Stromal cell of bone marrow (primary cell): ENCODE measurements around the gene PRR5L.

Experiments
- DNase-seq: peaks from one replicate; pipeline ENCODE4 v3.0.0-alpha.2; 2012; ENCODE audit warnings: low read depth

Gene PRR5L

DNA sequence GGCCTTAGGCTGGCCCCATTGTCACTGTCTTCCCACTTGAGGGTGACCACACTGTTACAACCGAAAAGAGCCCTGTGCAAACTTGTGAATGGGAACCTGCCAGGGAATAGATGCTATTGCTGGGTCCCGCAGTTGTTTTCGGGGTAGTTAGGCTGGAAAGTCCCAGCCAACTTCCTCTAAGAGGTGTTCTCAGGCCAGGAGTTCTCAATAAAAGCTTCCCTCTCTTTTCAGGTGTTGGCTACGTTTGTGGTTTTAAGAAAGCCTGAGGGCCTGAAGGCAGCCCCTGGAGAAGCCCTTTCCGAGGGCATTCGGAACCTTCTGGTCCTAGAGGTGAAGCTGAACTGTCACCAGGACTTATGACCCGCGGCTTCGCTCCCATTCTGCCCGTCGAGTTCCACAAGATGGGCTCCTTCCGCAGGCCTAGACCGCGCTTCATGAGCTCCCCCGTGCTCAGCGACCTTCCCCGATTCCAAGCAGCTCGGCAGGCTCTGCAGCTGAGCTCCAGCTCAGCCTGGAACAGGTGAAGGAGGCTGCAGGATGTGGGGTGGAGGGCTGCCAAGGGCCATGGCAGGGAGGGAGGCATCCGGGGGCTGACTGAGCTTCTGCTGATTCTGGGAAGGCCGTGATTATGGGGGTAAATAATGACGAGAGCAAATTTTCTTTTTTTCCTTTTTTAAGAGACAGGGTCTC, 104.8 kb downstream of the PRR5L start:
- DNase-seq: no peak

DNA sequence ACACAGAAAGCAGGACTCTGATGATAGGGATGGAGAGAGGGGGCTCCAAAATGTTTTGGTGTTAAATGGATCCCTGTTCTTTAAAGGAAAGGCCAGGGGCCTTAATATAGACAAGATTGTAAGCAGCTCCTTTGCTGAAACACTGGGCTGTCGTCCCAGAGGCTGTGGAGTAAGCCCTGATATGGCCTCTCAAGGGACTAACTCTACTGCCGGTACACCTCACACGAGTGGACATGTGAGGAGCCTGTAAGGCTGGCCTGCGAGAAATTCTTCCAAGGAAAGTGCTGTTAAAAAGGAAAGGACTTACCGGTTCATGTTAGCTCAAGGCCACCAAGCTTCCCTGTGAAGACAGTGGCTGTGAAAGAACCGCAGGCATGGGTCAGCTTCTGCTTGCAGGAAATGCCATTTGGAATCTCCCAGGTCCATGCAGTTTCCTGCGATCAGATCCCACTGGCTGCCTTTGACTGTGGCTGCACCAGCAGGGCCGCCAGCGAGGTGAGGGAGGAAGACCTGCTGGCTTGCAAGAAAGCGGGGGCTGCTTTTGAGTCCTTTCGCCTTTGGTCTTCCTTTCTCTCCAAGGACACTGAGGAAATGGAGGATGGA, 106.6 kb downstream of the PRR5L start:
- DNase-seq: no peak

DNA sequence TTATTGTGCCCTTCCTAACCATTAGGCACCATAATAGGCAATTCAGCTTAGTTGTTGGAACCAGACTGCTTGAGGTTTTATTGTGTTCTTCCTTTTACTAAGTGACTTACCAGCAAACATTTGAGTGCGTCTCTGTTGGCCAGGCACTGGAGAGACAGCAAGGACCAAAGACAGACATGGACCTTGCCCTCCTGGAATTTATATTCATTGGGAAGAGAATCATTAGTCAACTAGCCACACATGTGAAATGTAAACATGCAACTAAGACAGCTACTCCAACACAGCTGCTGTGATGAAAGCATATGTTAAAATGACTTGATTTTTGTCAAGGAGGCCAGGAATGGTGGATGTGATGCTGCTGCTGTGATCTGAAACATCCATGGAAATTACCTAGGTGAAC, 107.6 kb downstream of the PRR5L start:
- no peak for DNase-seq

DNA sequence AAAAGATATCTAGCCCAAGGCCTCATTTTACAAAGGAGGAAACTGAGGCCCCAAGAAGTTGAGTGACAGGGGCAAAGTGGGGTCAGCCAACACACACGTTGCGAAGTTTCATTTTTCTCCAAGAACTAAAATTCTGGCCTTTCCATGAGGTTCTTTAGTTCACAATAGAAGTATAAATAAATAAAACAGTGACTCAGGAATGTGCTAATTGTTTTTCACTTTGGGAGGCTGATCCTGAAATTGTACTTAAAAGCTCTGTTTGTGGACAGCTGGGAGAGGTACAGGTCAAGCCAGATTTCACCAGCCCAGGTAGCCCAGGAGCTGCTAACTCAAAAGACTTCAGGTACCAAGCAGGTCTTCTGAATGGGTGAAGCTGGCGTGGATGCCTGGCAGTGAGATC, 108.7 kb downstream of the PRR5L start:
- no peak for DNase-seq

DNA sequence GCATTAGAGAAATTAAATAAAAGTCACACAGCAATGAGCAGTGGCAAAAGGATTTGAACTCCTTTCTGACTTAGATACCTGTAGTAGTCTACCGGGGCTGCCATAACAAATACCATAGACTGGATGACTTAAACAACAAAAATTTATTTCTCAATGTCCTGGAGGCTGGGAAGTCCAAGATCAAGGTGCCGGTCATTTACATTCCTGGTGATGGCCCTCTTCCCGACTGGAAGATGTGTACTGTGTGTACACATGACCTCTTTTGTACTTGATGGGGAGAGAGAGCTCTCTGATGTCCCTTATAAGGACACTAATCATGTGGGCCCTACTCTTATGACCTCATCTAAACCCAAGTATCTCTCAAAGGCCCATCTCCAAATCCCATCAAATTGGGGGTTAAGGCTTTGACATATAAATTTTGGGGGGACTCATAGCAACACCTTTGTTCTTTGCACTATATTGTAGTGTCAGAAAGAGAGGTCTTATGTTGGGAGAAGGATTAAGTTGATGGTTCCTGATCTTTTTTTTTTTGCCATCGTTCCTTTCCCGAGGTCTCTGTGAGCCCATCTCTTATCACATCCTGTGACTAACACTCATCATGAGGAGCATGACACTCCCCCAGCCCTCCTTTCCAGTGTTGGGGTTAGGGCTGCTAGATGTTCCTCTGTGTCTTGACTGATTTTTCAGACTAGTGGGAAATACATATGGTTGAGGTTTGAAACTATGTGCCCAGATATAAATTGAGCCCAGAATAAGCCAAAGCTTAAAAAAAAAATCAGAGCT, 109.7 kb downstream of the PRR5L start:
- DNase-seq: no peak

DNA sequence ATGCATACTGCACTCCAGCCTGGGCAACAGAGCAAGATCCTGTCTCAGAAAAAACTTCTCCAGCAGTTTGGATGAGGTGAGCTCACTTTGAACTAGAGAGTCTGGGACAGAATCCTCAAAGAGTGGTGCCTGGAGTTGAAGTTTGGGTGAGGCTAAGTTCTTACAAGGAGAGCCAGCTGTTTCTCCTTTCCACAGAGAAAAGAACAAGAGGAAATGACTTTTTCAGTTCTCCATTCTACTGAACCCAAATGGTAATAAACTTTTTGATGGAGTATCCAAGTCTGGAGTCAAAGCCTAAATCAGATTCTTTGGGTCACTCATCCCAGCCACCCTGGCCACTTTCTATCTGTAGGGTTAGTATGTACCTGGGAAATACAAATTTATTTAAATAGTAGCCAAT, 111.3 kb downstream of the PRR5L start:
- DNase-seq: no peak

DNA sequence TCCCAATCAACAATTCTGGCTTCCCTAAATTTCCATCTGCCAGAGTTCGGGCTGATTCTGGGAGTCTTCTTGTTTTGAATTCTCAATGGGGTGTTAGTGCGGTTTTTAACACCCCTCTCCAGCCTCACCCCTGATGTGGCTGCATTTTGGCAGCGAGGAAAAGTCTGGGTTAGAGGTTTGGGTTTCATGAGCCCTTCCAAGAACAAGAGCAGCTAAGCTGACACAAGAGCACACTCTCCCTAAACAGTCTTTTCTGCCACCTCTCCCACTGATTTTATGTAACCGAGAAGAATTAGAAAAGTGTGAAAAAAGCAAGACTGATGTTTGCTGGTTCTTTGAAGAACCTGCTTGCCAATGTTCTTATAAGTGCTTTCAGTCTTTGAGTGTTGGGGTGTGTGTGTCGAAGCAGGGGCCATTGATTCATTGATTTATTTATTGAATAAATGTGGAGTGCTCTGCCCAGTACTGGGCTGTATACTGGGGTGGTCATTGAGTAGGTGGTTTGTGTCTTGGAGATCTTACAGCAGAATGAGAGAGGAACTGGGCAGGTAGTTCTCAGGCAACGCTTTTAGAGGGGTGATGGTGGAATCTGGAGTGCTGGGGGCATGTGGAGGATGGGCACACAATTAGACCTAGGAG, 112.5 kb downstream of the PRR5L start:
- DNase-seq: no peak

DNA sequence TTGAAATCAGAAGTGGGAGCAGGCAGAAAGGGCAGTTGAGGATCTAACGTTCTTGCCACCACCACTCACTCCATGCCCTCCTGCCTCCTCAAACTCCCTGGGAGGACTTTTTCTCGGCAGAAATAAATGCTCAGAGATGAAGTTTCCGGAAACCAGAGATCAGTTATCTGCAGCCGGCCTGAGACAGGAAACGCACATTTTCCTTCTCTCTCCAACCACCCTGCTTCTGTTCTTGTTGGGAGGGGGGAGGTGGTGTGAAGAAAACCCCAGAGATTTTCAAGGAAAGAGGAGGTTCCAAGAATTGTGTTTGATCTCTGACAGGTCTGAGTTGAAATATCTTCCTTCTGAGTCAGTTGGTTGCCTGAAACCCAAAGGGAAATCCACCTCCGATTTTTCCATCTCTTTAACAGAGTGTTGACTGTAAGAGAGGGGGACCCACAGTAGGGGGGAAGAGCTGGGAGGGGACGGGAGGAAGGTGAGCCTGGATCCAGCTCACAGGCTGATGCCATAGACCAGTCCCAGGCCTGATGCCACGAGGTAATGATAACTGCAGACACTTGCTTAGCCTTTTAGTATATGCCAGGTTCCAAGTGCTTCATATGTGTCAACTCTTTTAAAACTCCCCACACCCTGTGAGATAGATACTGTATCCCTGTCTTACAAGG, 113.2 kb downstream of the PRR5L start:
- DNase-seq: no peak

DNA sequence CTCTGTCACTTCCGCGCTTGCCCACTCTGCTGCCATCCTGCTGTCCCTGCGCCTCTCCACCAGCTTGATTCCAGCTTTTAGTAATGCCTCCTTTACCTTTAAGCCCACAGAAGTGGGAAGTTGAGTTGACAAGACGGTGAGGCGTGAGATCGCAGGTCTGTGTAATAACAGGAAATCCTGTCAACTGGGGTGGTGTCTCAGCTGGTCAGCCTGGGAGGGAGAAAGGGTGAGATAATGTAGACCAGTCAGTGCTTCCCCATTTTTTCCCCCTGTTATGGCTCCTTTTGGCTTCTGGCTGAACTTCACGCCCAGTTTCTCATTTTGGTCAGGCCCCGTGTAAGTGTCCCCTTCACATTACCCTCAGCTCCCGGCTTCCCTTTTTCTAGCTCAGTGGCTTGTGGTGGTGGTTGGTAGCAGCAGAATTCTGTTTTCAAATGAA, 115.1 kb downstream of the PRR5L start:
- no peak for DNase-seq

DNA sequence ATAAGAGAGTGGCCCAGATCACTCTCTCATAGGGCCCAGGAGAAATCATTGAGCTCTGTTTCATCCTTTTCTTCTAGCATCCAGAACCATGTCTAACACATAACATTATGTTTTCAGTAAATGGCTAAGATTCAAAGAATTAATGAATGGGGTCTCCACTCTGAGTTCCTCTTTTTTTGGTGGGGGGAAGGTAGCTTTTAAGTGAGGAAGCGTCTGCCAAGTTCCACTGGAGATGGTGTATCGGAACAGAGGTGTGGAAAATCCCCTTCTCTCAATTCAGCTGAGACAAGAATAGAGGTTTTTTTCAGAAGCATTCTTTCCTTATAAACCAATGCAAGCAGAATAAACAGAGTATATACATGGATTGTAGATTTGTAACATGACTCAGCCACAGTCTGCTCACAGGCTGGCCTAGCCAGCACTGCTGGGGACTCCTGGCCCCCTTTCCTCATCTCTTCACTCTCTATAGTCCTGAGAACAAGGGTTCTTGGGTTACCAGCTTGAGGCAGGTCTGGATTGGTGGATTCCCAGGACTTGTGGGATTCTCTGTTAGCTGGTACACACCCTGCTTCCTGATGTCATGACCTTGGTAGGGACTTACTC, 116.8 kb downstream of the PRR5L start:
- no peak for DNase-seq

DNA sequence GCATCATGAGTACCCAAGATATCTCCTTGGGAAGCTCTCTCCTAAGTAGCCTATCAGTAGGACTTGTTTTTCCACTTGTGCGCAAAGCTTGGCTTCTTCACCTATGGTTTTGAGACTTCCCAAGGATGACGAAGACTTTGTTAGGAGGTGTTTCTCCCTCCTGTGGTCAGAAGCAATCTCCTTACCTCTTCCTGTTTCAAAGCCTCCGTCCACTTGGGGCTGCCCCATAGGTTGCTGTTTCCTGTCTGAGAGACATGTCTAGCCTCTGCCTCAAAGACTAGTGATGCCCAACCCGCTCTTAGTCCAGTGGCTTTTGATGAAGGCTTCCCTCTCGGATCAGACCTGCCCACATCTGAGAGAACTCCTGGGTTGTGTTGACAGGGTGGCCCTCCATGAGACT, 121.1 kb downstream of the PRR5L start:
- no peak for DNase-seq

DNA sequence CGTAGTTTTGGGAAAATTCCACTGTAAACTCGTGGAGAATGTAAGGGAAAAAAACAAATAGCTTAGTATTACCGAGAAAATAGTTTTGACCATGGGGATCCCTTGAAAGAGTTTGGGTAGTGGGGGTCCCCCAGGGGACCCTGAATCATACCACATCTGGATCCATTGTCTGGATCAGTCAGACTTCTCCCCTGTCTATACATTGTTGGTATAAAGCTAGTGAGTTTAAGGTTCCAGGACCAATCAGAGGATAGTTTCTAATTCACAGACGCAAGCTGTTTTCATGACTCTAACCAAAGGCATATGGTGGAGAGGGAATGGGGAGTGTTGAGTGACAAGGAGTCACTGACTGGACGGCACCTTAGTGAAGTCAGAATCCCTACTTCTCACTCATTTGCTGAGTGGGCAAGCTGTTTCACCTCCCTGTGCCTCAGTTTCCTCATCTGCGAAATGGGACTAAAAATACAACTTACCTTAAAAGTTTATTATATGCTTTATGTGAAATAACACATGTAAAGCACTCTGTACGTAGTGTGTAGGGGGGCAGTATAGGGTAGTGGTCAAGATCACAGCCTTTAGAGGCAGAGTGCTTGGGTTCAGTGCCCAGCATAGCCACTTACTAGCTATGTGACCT, 123.8 kb downstream of the PRR5L start:
- DNase-seq: no peak

DNA sequence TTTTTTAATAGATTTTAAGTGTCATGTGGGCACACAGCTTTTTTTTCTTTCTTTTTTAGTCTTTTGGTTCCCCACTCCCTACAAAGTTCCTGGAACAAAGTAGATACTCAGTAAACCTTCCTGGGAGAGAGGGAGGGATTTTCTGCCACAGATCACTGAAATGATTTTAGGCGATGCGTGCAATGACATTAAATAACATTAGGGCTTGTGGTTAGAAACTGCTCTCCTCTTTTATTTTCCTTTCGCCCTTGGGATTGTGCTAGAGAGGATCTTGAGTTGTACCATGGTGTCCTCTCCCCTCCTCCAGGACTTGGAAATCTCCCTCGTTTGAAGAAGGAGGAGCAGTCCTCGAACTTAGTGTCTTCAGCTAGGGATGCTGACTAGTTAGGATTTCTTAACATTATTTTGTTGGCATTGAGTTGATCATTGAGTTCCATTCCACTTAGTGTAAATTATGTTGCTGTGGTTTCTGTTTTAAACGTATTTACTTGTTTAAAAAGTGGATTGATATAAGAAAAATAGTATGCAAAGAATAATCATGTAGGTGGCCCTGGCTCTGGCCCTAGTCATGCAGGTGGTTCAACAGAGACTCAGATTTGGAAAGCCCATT, 125.6 kb downstream of the PRR5L start:
- DNase-seq: no peak

DNA sequence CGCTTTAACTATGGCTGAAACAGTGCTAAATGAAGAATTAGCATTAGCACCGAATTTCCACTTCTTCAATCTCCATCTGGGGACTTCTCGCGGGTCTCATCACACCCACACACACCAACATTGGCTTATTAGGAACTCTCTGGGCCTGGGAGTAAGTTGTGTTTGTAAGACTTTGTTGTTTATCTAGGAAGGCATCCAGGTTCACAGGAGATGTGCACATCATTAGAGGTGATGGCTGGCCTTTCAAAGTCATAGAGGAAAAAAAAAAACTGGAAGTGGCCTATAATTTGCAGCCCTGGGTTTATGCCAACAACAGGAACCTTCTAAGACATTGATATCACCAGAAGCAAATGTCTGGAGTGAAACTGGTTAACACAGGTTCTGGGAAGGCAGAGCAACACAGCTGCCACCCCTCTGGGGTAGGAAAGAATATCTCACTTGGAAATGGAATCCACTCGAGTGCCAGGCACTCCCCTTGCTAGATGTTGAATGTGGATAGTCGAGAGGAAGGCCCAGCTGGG, 129.5 kb downstream of the PRR5L start:
- DNase-seq: no peak

DNA sequence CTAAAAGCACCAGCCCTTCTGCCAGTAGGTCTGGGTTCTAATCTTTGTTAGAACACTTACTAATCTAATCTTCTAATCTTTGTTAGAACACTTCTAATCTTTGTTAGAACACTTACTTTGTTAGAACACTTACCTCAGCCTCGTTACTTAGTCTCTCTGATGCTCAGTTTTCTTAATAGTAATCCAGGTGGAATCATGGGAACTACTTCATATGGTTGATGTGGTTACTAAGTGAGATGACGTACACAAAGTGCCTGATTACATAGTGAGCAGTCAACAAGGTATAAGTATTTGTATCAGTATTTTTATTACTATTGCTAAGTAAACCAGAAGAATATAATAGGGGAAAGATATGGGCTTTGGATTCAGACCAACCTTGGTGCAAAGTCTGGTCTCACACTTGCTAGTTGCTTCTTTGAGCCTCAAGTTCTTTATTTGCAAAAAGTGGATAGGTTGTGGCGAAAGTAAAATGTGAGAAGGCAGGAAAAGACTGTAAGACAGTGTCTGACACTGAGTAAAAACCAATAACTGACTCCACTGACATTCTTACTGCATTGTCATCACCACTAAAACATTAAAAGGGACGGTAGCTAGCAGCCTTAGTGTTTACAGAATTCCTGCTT, 130.2 kb downstream of the PRR5L start:
- DNase-seq: no peak

DNA sequence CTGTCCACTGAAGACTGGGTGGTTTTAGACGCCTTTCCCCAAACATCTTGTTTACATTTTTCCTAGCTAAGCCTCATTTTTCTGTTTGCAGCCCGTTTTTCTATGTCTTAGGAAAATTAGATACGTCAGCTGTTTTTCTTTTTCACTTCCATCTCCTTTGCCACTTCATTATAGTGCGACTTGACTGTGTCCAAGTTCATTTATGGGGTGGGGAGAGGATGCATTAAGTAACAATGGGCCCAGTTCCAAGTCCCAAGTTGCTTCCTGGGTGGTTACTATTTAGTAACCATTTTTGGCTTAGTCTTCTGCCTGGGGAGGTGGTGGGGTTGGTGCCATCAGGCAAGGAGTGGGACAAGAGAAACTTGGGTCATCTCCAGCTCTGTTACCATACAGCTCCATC, 131.0 kb downstream of the PRR5L start:
- DNase-seq: no peak

DNA sequence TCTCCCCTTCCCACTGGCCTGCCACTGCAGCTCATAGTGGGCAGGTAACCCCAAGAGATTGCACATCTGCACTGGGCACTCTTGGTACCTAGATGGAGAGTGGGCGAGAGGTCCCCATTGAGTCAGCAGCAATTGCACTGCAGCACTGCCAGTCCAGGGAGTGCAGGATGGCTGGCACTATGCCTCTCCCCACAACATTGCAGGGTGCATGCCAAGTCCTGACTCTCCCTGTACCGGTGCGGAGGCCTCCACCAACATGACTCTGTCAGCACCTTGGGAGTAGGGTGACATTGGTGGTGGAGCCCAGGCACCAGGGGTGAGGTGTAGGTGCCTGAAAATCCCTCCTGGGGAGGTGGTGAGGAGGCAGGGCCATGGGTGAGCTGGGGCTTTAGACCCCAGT, 131.8 kb downstream of the PRR5L start:
- no peak for DNase-seq

DNA sequence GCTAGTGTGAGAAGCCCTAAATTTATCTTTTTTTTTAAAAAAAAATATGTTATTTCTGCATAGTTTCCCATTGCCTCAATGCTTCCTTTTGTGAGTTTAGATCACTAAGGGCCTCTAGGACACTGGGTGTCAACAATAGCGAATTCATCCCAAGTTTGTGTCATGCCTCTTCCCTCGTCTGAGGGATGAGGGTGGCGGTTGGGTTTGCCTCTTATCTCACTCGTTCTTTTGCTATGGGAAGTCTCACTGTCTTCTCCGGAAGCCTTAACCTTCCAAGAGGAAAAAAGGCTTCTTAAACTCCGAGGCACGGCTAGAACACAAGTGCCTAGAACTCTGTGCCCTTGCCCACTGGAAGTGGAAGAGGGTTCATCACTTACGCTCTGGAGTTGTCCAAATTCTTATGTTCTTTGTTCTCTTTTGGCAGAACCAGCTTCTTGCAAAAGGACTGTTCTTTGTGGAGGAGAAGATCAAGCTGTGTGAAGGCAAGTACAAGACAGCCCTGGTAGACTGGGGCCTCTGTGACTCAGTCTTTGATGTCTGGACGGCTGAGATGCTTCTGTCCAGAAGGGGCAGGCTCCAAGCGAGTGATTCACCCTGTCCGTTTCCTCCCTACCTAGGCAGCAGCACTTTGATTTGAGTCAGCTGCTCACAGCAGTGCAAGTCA, 135.5 kb downstream of the PRR5L start:
- peak; percentile 86 for DNase-seq

DNA sequence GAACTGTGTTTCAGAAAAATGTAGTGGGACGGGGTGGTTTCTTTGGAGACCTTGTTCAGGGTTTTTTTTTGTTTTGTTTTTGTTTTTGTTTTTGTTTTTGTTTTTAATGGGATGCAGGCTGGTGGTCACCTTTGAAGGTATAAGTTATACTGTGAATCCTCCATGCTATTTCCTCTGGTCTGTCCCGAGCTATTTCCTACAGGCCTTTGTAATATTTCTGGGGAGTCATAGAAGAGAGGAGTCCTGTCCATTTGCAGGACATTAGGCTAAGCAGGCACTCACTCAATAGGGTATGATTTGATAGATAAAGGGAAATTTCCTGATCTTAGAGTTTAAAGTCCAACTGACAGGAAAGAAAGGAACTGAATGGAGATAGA, 136.0 kb downstream of the PRR5L start:
- no peak for DNase-seq

DNA sequence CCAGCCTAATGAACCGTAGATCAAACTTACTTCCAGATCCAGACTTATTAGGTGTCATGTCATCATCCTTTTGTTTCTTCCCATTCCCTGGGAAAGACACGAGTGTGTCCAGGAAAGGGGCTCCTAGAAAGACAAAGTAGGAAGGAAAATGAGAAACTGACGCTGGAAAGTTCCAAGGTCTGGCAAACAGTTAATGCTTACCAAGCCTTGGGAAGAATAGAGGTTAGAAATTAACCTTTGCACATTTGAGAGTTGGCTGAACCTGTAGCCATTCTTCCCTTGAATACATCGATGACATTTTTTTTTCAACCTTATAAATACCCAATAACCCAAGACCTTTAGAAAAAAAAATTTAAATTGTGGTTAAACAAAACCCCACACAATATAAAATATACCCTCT, 136.7 kb downstream of the PRR5L start:
- DNase-seq: no peak
